ENCODE data around the gene UGT2A3. TPM values are rescaled to one million over a fixed set of nuclear protein-coding genes. Genes with fewer than 3 reads are reported as not detected.
A peak's percentile ranks its signal among the peaks of the same experiment; 100 is the strongest.

UGT2A3 gene
- total RNA-seq, 1 experiment from 2014 or later = 2.5 TPM

GRCh38 chr4:68904786-68905185 is 46.8 kb downstream of the UGT2A3 start:
- POLR2A ChIA-PET = interaction anchor here (0.6 to 0.8 kb wide), 3 partner anchors 32 to 619 kb away, joined by 3 to 5 read pairs (median 4); no protein-coding TSS in a partner anchor
- intact Hi-C loops (cut with micrococcal nuclease; ENCODE audit: unreplicated experiment) = loop anchor here (1.0 to 5.0 kb wide), 3 partner anchors 121 to 632 kb away; no protein-coding TSS in a partner anchor

GRCh38 chr4:68896749-68897148 is 54.9 kb downstream of the UGT2A3 start:
- ChIA-PET CTCF (no interaction called here), POLR2A (no interaction called here)
- H3K4me1 ChIP-seq = no peaks in the 10 kb centered on the region
- no peaks in the 10 kb centered on the region for H3K27me3 Mint-ChIP-seq (ENCODE audit: insufficient read depth, unreplicated experiment)
- intact Hi-C loops (cut with micrococcal nuclease; ENCODE audit: unreplicated experiment) = no loop called here
- no peaks in the 10 kb centered on the region for H3K36me3 ChIP-seq (ENCODE audit: control insufficient read depth, insufficient read depth, low read length)
- DNase-seq = no peak
- H3K27me3 ChIP-seq (replicated peaks; ENCODE audit: control insufficient read depth, insufficient read depth, low read length) = no peaks in the 10 kb centered on the region
- H3K4me1 Mint-ChIP-seq (ENCODE audit: low read depth, unreplicated experiment) = no peaks in the 10 kb centered on the region
- BruUV-seq (replicated peaks) = no TSS peak
- H3K4me3 ChIP-seq (ENCODE audit: low read depth, low read length) = no peak overlapping the region
- no peak for TF ChIP-seq CTCF (IDR thresholded peaks at IDR 0.05; ENCODE audit: insufficient read depth in 1 of 2, low read depth in 1 of 2, low read length in 1 of 2, severe bottlenecking in 1 of 2, unreplicated experiment in 1 of 2)
- H3K36me3 Mint-ChIP-seq (ENCODE audit: insufficient read depth, unreplicated experiment) = no peaks in the 10 kb centered on the region
- H3K9me3 Mint-ChIP-seq (ENCODE audit: unreplicated experiment) = peaks cover 8% of the 10 kb centered on the region
- no peak overlapping the region for H3K27ac Mint-ChIP-seq (ENCODE audit: unreplicated experiment)
- H3K4me3 Mint-ChIP-seq (ENCODE audit: unreplicated experiment) = no peak overlapping the region
- H3K9me3 ChIP-seq = no peaks in the 10 kb centered on the region

More at GRCh38 chr4:68904786-68905185, 46.8 kb downstream of the UGT2A3 start:
- Mint-ChIP-seq H3K9me3 (ENCODE audit: unreplicated experiment) (no peaks in the 10 kb centered on the region), H3K4me3 (ENCODE audit: unreplicated experiment) (peak overlapping the region; percentile 83), H3K27me3 (ENCODE audit: insufficient read depth, unreplicated experiment) (no peaks in the 10 kb centered on the region), H3K4me1 (ENCODE audit: low read depth, unreplicated experiment) (peaks cover 17% of the 10 kb centered on the region), H3K36me3 (ENCODE audit: insufficient read depth, unreplicated experiment) (peaks cover 42% of the 10 kb centered on the region), H3K27ac (ENCODE audit: unreplicated experiment) (peak overlapping the region; percentile 94)
- peak; percentile 62 to 63 for DNase-seq
- H3K36me3 ChIP-seq (ENCODE audit: control insufficient read depth, insufficient read depth, low read length) = no peaks in the 10 kb centered on the region
- H3K4me1 ChIP-seq = peaks cover 47% of the 10 kb centered on the region
- CTCF ChIA-PET = interaction anchor here (0.7 to 2.0 kb wide), 4 partner anchors 32 to 335 kb away, joined by 3 to 9 read pairs (median 6); no protein-coding TSS in a partner anchor
- no TSS peak for BruUV-seq (replicated peaks)
- H3K27me3 ChIP-seq (replicated peaks; ENCODE audit: control insufficient read depth, insufficient read depth, low read length) = no peaks in the 10 kb centered on the region
- TF ChIP-seq CTCF (IDR thresholded peaks at IDR 0.05; ENCODE audit: insufficient read depth in 1 of 2, low read depth in 1 of 2, low read length in 1 of 2, severe bottlenecking in 1 of 2, unreplicated experiment in 1 of 2) = peak; percentile 44 to 54
- no peaks in the 10 kb centered on the region for H3K9me3 ChIP-seq
- H3K4me3 ChIP-seq (ENCODE audit: low read depth, low read length) = no peak overlapping the region

DNA sequence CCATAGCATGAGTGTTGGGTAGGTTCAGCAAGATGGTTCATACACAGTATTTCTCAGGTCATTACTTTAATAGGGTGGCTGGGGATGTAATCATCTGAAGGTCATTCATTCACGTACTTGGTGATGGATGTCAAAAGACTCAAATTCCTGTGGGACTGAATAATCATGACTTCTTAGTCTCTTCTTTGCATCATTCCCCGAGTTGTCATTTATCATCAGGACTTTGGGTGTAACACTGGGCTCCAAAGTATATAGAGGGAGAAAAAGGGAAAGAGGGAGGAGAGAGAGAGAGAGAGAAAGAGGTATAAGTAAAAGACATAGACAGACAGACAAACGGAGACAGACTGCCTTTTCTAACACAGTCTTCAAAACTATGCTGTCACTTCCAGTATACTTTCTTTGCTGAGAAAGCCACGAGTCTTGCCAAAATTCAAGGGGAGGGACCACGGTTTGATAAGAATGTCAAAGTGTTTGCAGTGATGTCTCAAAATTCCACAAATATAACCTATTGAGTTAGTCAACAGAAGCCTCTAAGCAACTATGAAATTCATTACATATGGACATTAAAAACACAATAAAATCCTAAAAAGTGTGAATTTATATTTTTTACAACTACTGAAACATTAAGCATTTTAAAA is 55.9 kb downstream of the UGT2A3 start:
- Mint-ChIP-seq H3K4me1 (ENCODE audit: low read depth, unreplicated experiment) (no peaks in the 10 kb centered on the region), H3K9me3 (ENCODE audit: unreplicated experiment) (peaks cover 8% of the 10 kb centered on the region), H3K27me3 (ENCODE audit: insufficient read depth, unreplicated experiment) (no peaks in the 10 kb centered on the region), H3K4me3 (ENCODE audit: unreplicated experiment) (no peak overlapping the region), H3K27ac (ENCODE audit: unreplicated experiment) (no peak overlapping the region), H3K36me3 (ENCODE audit: insufficient read depth, unreplicated experiment) (no peaks in the 10 kb centered on the region)
- POLR2A ChIA-PET = no interaction called here
- H3K4me1 ChIP-seq = no peaks in the 10 kb centered on the region
- no peaks in the 10 kb centered on the region for H3K27me3 ChIP-seq (replicated peaks; ENCODE audit: control insufficient read depth, insufficient read depth, low read length)
- no peak overlapping the region for H3K4me3 ChIP-seq (ENCODE audit: low read depth, low read length)
- H3K9me3 ChIP-seq = no peaks in the 10 kb centered on the region
- DNase-seq = no peak
- no peaks in the 10 kb centered on the region for H3K36me3 ChIP-seq (ENCODE audit: control insufficient read depth, insufficient read depth, low read length)
- CTCF ChIA-PET = no interaction called here
- no peak for TF ChIP-seq CTCF (IDR thresholded peaks at IDR 0.05; ENCODE audit: insufficient read depth in 1 of 2, low read depth in 1 of 2, low read length in 1 of 2, severe bottlenecking in 1 of 2, unreplicated experiment in 1 of 2)
- intact Hi-C loops (cut with micrococcal nuclease; ENCODE audit: unreplicated experiment) = no loop called here
- BruUV-seq (replicated peaks) = no TSS peak
